PC-3 (cell line): Measurements from ENCODE around the gene SPEN. TPM values are rescaled to one million over a fixed set of nuclear protein-coding genes. Genes with fewer than 3 reads are reported as not detected.

Experiments
- ATAC-seq: fragments of 200-7000 bp; cut with Tn5 transposase; 2 replicates; pipeline ENCODE4 v1.9.1; 2020; ENCODE audit warnings: mild to moderate bottlenecking, moderate library complexity
- BruUV-seq: library from RNA; stranded (reverse); fragments of 400-500 nt; replicated peaks from 2 replicates; lab custom pipeline; 2021; lab: Mats Ljungman, UMichigan
- CTCF ChIA-PET: fragments of 300-600 bp; sonication (Branson Sonifier 250); formaldehyde crosslinking; loops from one replicate; lab custom pipeline; 2022; ENCODE audit warnings: antibody characterized with exemption; lab: Charles Lee
- POLR2A ChIA-PET: fragments of 300-600 bp; sonication (Branson Sonifier 250); formaldehyde crosslinking; loops from one replicate; lab custom pipeline; 2022; ENCODE audit warnings: antibody characterized with exemption; ENCODE audit not compliant: unreplicated experiment; lab: Charles Lee
- DNase-seq: peaks from one replicate; pipeline ENCODE4 v3.0.0-alpha.2; 2015
- H2AFZ ChIP-seq: fragments of 300-600 bp; sonication (generic); 2 replicates; pipeline ENCODE4 v1.6.0; 2016; ENCODE audit warnings: antibody characterized with exemption, low read length
- H3F3A ChIP-seq: fragments of 300-600 bp; sonication (generic); one replicate; pipeline ENCODE4 v1.6.0; 2017; ENCODE audit warnings: antibody characterized with exemption, low read length, control low read depth, mild to moderate bottlenecking; ENCODE audit not compliant: unreplicated experiment
- H3K27ac ChIP-seq: fragments of 300-600 bp; sonication (generic); 2 replicates; pipeline ENCODE4 v1.5.1; 2016; ENCODE audit warnings: mild to moderate bottlenecking, low read length
- H3K27me3 ChIP-seq: fragments of 300-600 bp; sonication (generic); 2 replicates; pipeline ENCODE4 v1.6.1; 2016; ENCODE audit warnings: low read length, mixed read lengths
- H3K36me3 ChIP-seq: fragments of 300-600 bp; sonication (generic); 2 replicates; pipeline ENCODE4 v1.6.1; 2016; ENCODE audit warnings: low read depth, mixed run types, low read length, mixed read lengths
- H3K4me1 ChIP-seq: fragments of 300-600 bp; sonication (generic); 2 replicates; pipeline ENCODE4 v1.5.1; 2016; ENCODE audit warnings: low read length; ENCODE audit not compliant: insufficient read depth
- H3K4me2 ChIP-seq: fragments of 300-600 bp; sonication (generic); 2 replicates; pipeline ENCODE4 v1.6.0; 2016; ENCODE audit warnings: low read length
- H3K4me3 ChIP-seq: fragments of 300-600 bp; sonication (generic); 2 replicates; pipeline ENCODE4 v1.5.1; 2016; ENCODE audit warnings: mild to moderate bottlenecking, low read length, mixed read lengths
- H3K79me2 ChIP-seq: fragments of 300-600 bp; sonication (generic); 2 replicates; pipeline ENCODE4 v1.6.1; 2017; ENCODE audit warnings: low read length, mixed read lengths
- H3K9ac ChIP-seq: fragments of 300-600 bp; sonication (generic); 2 replicates; pipeline ENCODE4 v1.6.0; 2016; ENCODE audit warnings: mild to moderate bottlenecking, low read length
- H3K9me2 ChIP-seq: fragments of 300-600 bp; sonication (generic); replicated peaks from 2 replicates; pipeline ENCODE4 v1.6.1; 2016; ENCODE audit warnings: mixed run types, low read length, mixed read lengths
- H3K9me3 ChIP-seq: fragments of 300-600 bp; sonication (generic); 2 replicates; pipeline ENCODE4 v1.6.1; 2016; ENCODE audit warnings: low read length, mixed read lengths
- H4K20me1 ChIP-seq: fragments of 300-600 bp; sonication (generic); 2 replicates; pipeline ENCODE4 v1.6.1; 2016; ENCODE audit warnings: low read length, mixed read lengths
- CTCF ChIP-seq: fragments of 300-600 bp; sonication (generic); conservative IDR thresholded peaks from 2 replicates; pipeline ENCODE4 v1.5.1; 2017; ENCODE audit warnings: antibody characterized with exemption, low read depth, mild to moderate bottlenecking, low read length
- EZH2 ChIP-seq: fragments of 300-600 bp; sonication (generic); IDR thresholded peaks from one replicate; pipeline ENCODE4 v1.6.1; 2017; ENCODE audit warnings: antibody characterized with exemption, mild to moderate bottlenecking, low read length; ENCODE audit not compliant: unreplicated experiment
- EZH2phosphoT487 ChIP-seq: fragments of 300-600 bp; sonication (generic); IDR thresholded peaks from 2 replicates; pipeline ENCODE4 v1.6.1; 2018; ENCODE audit warnings: mild to moderate bottlenecking, antibody characterized with exemption, low read length, borderline replicate concordance
- intact Hi-C: fragments of 100-400 bp; cut with micrococcal nuclease; formaldehyde crosslinking; loops from 2 replicates; pipeline ENCODE4 v1.9.0; 2023
- total RNA-seq: library from RNA; depleted of rRNA; stranded (reverse); fragments of >200 nt; gene quantifications from 2 replicates; pipeline ENCODE4 v1.2.3, GENCODE V29; 2014

SPEN gene
- total RNA-seq, 1 experiment from 2014 or later = 26.7 TPM

- 0 out of 2 replicates have a peak, but pooled peaks cover 2% of the 10 kb centered on the region for H4K20me1 ChIP-seq
- H3K9me2 ChIP-seq = no peaks in the 10 kb centered on the region
- POLR2A ChIA-PET = no interaction called here
- H3K27ac ChIP-seq = no peak overlapping the region
- ATAC-seq (no peak), DNase-seq (no peak)
- H3F3A ChIP-seq = no peaks in the 10 kb centered on the region
- H3K79me2 ChIP-seq = peaks cover 23% of the 10 kb centered on the region; the same call in 1 of the 2 replicates
- no peak overlapping the region for H2AFZ ChIP-seq
- no TSS peak for BruUV-seq
- H3K4me1 ChIP-seq = peaks cover 10% of the 10 kb centered on the region
- intact Hi-C loops = no loop called here
- H3K4me3 ChIP-seq = no peak overlapping the region
- no peaks in the 10 kb centered on the region for H3K27me3 ChIP-seq
- H3K36me3 ChIP-seq = peaks cover 53% of the 10 kb centered on the region
- H3K9me3 ChIP-seq = no peaks in the 10 kb centered on the region
- no peak for TF ChIP-seq EZH2phosphoT487
- TF ChIP-seq EZH2 = no peak
- TF ChIP-seq CTCF = no peak
- H3K9ac ChIP-seq = no peak overlapping the region
- CTCF ChIA-PET = no interaction called here
- H3K4me2 ChIP-seq = no peak overlapping the region
Observed at GRCh38 chr1:15928971-15929965, 81.8 kb downstream of the SPEN start.

GRCh38 chr1:15931401-15931800 is 83.9 kb downstream of the SPEN start:
- H3K9me3 ChIP-seq = no peaks in the 10 kb centered on the region
- no peak overlapping the region for H3K27ac ChIP-seq
- DNase-seq = no peak
- no peak overlapping the region for H3K4me3 ChIP-seq
- no peaks in the 10 kb centered on the region for H3F3A ChIP-seq
- H2AFZ ChIP-seq = no peak overlapping the region
- H3K4me1 ChIP-seq = no peaks in the 10 kb centered on the region
- no peaks in the 10 kb centered on the region for H3K9me2 ChIP-seq
- CTCF ChIA-PET = interaction anchor here (1.0 kb wide), 1 partner anchor 140 kb away, joined by 3 read pairs; no protein-coding TSS in a partner anchor
- POLR2A ChIA-PET = no interaction called here
- H3K4me2 ChIP-seq = no peak overlapping the region
- no TSS peak for BruUV-seq
- no peaks in the 10 kb centered on the region for H3K27me3 ChIP-seq
- 0 out of 2 replicates have a peak, but pooled peaks cover 2% of the 10 kb centered on the region for H4K20me1 ChIP-seq
- peaks cover 43% of the 10 kb centered on the region for H3K36me3 ChIP-seq
- ATAC-seq = no peak
- TF ChIP-seq EZH2 = no peak
- TF ChIP-seq CTCF = no peak
- TF ChIP-seq EZH2phosphoT487 = no peak
- peaks cover 18% of the 10 kb centered on the region; the same call in 1 of the 2 replicates for H3K79me2 ChIP-seq
- no peak overlapping the region for H3K9ac ChIP-seq
- intact Hi-C loops = no loop called here

- Histone ChIP-seq H3K9me3 (no peaks in the 10 kb centered on the region), H3K4me1 (no peaks in the 10 kb centered on the region), H3K9me2 (no peaks in the 10 kb centered on the region), H3K4me2 (no peak overlapping the region), H3K27ac (no peak overlapping the region), H3K27me3 (no peaks in the 10 kb centered on the region), H4K20me1 (0 out of 2 replicates have a peak, but pooled peaks cover 2% of the 10 kb centered on the region), H3K36me3 (peaks cover 43% of the 10 kb centered on the region), H3F3A (no peaks in the 10 kb centered on the region), H3K79me2 (peaks cover 18% of the 10 kb centered on the region; the same call in 1 of the 2 replicates), H3K9ac (no peak overlapping the region), H3K4me3 (no peak overlapping the region), H2AFZ (no peak overlapping the region)
- intact Hi-C loops = no loop called here
- ChIA-PET POLR2A (no interaction called here), CTCF (no interaction called here)
- DNase-seq = no peak
- ATAC-seq = no peak
- no TSS peak for BruUV-seq
- TF ChIP-seq CTCF (no peak), EZH2 (no peak), EZH2phosphoT487 (no peak)
Observed at GRCh38 chr1:15931884-15932283, 84.4 kb downstream of the SPEN start.
